Fibroblast of lung (primary cell): ENCODE measurements around the gene CCNY. TPM values are rescaled to one million over a fixed set of nuclear protein-coding genes. Genes with fewer than 3 reads are reported as not detected.

ENCODE experiments used
- DNase-seq, 2 donors: peaks; one replicate each; pipeline versions ENCODE4 v3.0.0 to v3.0.0-alpha.2; 2010; ENCODE audit warnings: low read depth in 2 of 2
- H2AFZ ChIP-seq: 2 replicates; pipeline ENCODE4 v1.5.1; 2012; ENCODE audit warnings: low read length, control low read depth, inconsistent platforms
- H3K27ac ChIP-seq: 2 replicates; pipeline ENCODE4 v1.5.1; 2011; ENCODE audit warnings: low read length, control low read depth; ENCODE audit not compliant: insufficient read depth
- H3K27me3 ChIP-seq: 2 replicates; pipeline ENCODE4 v1.5.1; 2011; ENCODE audit warnings: mild to moderate bottlenecking, low read length; ENCODE audit not compliant: control insufficient read depth, insufficient read depth
- H3K36me3 ChIP-seq: 2 replicates; pipeline ENCODE4 v1.5.1; 2011; ENCODE audit warnings: low read length; ENCODE audit not compliant: control insufficient read depth, insufficient read depth
- H3K4me1 ChIP-seq: 2 replicates; pipeline ENCODE4 v1.5.1; 2011; ENCODE audit warnings: low read length; ENCODE audit not compliant: control insufficient read depth, insufficient read depth; ENCODE audit errors: extremely low read depth
- H3K4me2 ChIP-seq: 2 replicates; pipeline ENCODE4 v1.5.1; 2011; ENCODE audit warnings: low read length, control low read depth; ENCODE audit not compliant: insufficient read depth; ENCODE audit errors: extremely low read depth
- H3K4me3 ChIP-seq, 4 experiments: fragments of 200-600 bp in 1 of 4; sonication (generic) in 1 of 4; replicated peaks in 1 of 4; 2 replicates each; pipeline ENCODE4 v1.5.1; 2011 to 2016; ENCODE audit warnings: low read length in 4 of 4, low read depth in 3 of 4, mild to moderate bottlenecking in 3 of 4, control low read depth in 2 of 4, inconsistent platforms in 1 of 4, mixed read lengths in 1 of 4; ENCODE audit not compliant: insufficient read depth in 1 of 4; ENCODE audit errors: control extremely low read depth in 1 of 4
- H3K79me2 ChIP-seq: 2 replicates; pipeline ENCODE4 v1.5.1; 2012; ENCODE audit warnings: mild to moderate bottlenecking, low read length, inconsistent platforms; ENCODE audit not compliant: control insufficient read depth, insufficient read depth
- H3K9ac ChIP-seq: 2 replicates; pipeline ENCODE4 v1.5.1; 2011; ENCODE audit warnings: mild to moderate bottlenecking, low read length, control low read depth; ENCODE audit not compliant: insufficient read depth
- H3K9me3 ChIP-seq: 2 replicates; pipeline ENCODE4 v1.5.1; 2012; ENCODE audit warnings: low read depth, low read length; ENCODE audit not compliant: control insufficient read depth, insufficient read depth
- H4K20me1 ChIP-seq: 2 replicates; pipeline ENCODE4 v1.5.1; 2011; ENCODE audit warnings: low read length; ENCODE audit not compliant: control insufficient read depth, insufficient read depth; ENCODE audit errors: extremely low read depth
- EZH2 ChIP-seq: IDR thresholded peaks from 2 replicates; pipeline ENCODE4 v1.5.1; 2012; ENCODE audit warnings: low read length, control low read depth, mild to moderate bottlenecking; ENCODE audit errors: missing control alignments
- polyA plus RNA-seq, 2 donors: library from polyadenylated mRNA; depleted of rRNA in 1 of 2; stranded (reverse) in 1 of 2; unstranded in 1 of 2; fragments of >200 nt; gene quantifications; 2 replicates each; pipeline ENCODE4 v1.2.1, GENCODE V29; 2011 to 2012; ENCODE audit warnings: missing spikeins in 1 of 2
- total RNA-seq: library from RNA; depleted of rRNA; stranded (reverse); fragments of >200 nt; gene quantifications from 2 replicates; pipeline ENCODE4 v1.2.1, GENCODE V29; 2014
- TF ChIP-seq, protein P1 (sequence below), 2 donors: IDR thresholded peaks in 1 of 2; conservative IDR thresholded peaks in 1 of 2; 1 replicate in 1 of 2; 2 replicates in 1 of 2; pipeline ENCODE4 v1.5.1; 2011 to 2012; ENCODE audit warnings: low read length in 2 of 2, control low read depth in 1 of 2, inconsistent platforms in 1 of 2, low read depth in 1 of 2, mild to moderate bottlenecking in 1 of 2

CCNY gene
- total and polyA plus RNA-seq, 2 donors (not counting 1 experiment from before 2014, with no cell fraction given): 34.7 to 66.4 TPM

DNA sequence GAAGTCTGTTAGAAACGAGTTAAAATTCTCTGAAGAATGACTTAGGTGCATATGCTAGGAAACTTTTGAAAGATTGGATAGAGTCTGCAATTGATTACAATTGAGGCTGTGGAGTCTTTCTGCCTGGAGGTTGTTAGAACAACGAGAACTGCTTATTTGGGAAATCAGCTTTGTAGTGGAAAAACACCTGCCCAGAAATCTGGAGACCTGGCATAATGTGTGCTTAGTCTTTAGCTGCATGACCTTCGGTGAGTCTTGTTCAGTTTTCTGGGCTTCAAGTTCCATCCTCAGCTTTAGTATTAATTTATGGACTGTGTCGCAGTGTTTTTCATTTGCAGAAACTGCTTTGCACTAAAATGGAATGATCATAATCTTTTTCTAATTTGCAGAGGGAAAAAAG lies 31.7 kb downstream of the CCNY start:
- Histone ChIP-seq H3K4me1 (no peaks in the 10 kb centered on the region), H3K9ac (no peak overlapping the region), H3K4me2 (no peak overlapping the region), H3K36me3 (no peaks in the 10 kb centered on the region), H3K79me2 (peaks cover 43% of the 10 kb centered on the region), H3K27ac (no peak overlapping the region), H4K20me1 (no peaks in the 10 kb centered on the region), H3K27me3 (no peaks in the 10 kb centered on the region), H2AFZ (no peak overlapping the region), H3K4me3 (no peak overlapping the region), H3K9me3 (no peaks in the 10 kb centered on the region)
- DNase-seq: no peak
- TF ChIP-seq EZH2: no peak
- TF ChIP-seq, protein P1, sequence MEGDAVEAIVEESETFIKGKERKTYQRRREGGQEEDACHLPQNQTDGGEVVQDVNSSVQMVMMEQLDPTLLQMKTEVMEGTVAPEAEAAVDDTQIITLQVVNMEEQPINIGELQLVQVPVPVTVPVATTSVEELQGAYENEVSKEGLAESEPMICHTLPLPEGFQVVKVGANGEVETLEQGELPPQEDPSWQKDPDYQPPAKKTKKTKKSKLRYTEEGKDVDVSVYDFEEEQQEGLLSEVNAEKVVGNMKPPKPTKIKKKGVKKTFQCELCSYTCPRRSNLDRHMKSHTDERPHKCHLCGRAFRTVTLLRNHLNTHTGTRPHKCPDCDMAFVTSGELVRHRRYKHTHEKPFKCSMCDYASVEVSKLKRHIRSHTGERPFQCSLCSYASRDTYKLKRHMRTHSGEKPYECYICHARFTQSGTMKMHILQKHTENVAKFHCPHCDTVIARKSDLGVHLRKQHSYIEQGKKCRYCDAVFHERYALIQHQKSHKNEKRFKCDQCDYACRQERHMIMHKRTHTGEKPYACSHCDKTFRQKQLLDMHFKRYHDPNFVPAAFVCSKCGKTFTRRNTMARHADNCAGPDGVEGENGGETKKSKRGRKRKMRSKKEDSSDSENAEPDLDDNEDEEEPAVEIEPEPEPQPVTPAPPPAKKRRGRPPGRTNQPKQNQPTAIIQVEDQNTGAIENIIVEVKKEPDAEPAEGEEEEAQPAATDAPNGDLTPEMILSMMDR (conservative IDR thresholded peaks at IDR 0.05 in 1 of 2, IDR thresholded peaks at IDR 0.05 in 1 of 2; ENCODE audit: low read depth in 1 of 2, low read length in 2 of 2): no peak

DNA sequence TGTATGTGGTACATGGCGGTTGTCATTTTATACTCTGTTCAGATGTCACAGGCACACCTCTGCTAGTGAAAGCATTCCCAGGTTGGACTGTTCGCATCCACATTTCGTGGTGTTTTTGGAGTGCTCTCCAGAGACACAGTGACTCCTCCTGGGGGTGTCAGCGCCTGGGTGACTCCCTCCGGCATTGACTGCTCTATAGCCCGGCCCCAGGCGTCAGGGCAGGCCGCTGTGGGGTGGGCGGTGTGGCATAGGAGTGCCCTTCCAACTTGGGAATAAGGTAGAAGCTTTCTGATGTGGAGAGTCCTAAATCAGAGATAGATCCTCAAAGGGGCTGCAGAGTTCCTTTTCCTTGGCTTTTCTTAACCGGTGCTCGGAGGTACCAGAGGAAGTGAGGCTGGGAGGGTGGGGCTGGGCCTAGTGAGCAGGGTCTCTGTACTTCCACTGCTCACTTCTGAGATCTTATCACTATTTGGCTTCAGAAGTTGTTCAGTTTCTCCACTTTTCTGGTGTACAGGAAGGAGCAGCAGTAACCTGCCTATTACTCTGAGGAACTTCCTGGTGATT lies 32.3 kb downstream of the CCNY start:
- no peaks in the 10 kb centered on the region for H3K36me3 ChIP-seq
- TF ChIP-seq, protein P1 (conservative IDR thresholded peaks at IDR 0.05 in 1 of 2, IDR thresholded peaks at IDR 0.05 in 1 of 2; ENCODE audit: low read depth in 1 of 2, low read length in 2 of 2): no peak
- TF ChIP-seq EZH2: no peak
- H4K20me1 ChIP-seq: no peaks in the 10 kb centered on the region
- H3K27me3 ChIP-seq: no peaks in the 10 kb centered on the region
- H3K9ac ChIP-seq: no peak overlapping the region
- no peak overlapping the region for H2AFZ ChIP-seq
- peaks cover 45% of the 10 kb centered on the region for H3K79me2 ChIP-seq
- no peak overlapping the region for H3K4me3 ChIP-seq
- DNase-seq: no peak
- H3K27ac ChIP-seq: no peak overlapping the region
- no peak overlapping the region for H3K4me2 ChIP-seq
- no peaks in the 10 kb centered on the region for H3K9me3 ChIP-seq
- no peaks in the 10 kb centered on the region for H3K4me1 ChIP-seq

DNA sequence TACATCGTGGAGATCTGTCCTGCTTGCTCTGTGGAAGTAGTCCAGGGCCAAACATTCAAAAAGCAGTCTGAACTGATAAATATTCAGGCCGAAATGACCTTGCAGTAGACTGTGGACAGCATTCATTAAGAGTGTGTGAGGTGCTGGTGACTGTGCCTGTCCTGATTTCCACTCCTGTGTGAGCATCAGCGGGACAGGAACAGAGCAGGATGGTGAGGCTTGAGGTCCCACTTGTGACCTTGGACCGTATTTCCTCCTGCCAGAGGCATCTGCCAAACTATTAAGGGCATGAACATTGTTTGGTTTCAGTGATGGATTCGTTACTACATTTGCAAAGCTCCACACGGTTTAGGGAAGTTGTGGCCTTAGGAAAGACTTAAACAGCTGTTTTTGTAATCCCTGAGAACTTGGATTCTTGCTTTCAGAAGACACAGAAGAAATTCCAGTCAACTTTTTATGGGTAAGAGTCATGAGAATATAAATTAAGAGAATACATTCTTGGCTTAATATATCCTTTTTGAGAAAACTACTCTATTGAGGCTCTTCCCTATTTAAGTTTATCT lies 32.8 kb downstream of the CCNY start:
- Histone ChIP-seq H3K27me3 (no peaks in the 10 kb centered on the region), H3K79me2 (peaks cover 44% of the 10 kb centered on the region), H2AFZ (no peak overlapping the region), H4K20me1 (no peaks in the 10 kb centered on the region), H3K4me3 (no peak overlapping the region), H3K9ac (no peak overlapping the region), H3K4me1 (no peaks in the 10 kb centered on the region), H3K9me3 (no peaks in the 10 kb centered on the region), H3K36me3 (no peaks in the 10 kb centered on the region), H3K4me2 (no peak overlapping the region), H3K27ac (no peak overlapping the region)
- TF ChIP-seq EZH2: no peak
- TF ChIP-seq, protein P1 (conservative IDR thresholded peaks at IDR 0.05 in 1 of 2, IDR thresholded peaks at IDR 0.05 in 1 of 2; ENCODE audit: low read depth in 1 of 2, low read length in 2 of 2): no peak
- DNase-seq: peak in 1 of 2 donors; percentile 19
